HG03460 (cell line): ENCODE measurements around the gene OR51Q1.

Experiments
- ATAC-seq: cut with Tn5 transposase; IDR thresholded peaks from one replicate; pipeline ENCODE4 v1.9.1; 2021; ENCODE audit not compliant: unreplicated experiment

The OR51Q1 gene, protein sequence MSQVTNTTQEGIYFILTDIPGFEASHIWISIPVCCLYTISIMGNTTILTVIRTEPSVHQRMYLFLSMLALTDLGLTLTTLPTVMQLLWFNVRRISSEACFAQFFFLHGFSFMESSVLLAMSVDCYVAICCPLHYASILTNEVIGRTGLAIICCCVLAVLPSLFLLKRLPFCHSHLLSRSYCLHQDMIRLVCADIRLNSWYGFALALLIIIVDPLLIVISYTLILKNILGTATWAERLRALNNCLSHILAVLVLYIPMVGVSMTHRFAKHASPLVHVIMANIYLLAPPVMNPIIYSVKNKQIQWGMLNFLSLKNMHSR

DNA sequence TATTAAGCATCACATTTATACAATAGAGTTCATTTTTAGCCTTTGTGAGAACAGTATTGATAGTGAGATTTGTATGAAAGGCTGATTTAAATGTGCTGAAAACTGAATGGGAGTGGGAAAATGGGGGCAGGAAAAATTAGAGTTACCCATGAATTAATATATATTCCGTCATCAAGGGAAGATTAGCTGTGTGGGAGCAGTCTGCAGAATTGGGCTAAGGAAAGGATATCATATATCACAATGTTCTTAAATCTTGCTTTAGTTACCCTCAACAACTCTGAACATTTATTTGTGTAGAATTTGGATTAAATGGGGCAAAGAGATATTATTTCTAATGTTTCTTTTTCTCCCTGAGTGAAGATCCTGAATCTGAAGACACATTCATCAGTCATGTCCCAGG, at the start of gene OR51Q1:
Gene OR51Q1 (plus strand): TSS at position 301 of the 400 bp plus-strand sequence. CDS start 90 bp downstream, at position 391.
- no peak for ATAC-seq

DNA sequence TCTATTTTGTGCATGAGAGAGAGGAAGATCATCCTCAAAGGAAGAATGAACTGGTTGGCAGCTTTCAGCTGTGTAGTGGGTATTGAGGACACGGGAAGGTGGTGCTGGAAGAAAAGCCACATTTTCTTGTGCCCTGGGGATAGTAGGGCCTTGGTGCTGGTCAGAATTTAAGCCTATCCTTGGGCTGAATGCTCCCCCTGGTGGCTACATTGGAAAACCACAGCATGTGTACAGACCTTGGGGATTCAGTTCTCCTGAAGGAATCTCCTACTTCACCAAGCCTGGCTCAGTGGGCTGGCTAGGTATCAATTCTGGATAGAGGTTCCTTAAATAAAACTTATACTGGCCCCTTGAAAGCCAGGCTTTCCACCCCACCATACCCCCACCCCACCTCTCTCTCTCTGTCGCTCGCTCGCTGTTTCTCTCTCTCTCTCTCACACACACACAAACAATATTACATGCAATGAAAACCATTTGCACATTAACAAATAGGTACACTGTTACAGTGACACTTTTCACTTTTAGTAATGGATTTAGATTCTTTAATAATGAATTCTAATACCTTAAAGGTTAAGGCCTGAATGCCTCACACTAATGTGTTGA, 41.1 kb upstream of the OR51Q1 start:
- peak; percentile 92 for ATAC-seq

DNA sequence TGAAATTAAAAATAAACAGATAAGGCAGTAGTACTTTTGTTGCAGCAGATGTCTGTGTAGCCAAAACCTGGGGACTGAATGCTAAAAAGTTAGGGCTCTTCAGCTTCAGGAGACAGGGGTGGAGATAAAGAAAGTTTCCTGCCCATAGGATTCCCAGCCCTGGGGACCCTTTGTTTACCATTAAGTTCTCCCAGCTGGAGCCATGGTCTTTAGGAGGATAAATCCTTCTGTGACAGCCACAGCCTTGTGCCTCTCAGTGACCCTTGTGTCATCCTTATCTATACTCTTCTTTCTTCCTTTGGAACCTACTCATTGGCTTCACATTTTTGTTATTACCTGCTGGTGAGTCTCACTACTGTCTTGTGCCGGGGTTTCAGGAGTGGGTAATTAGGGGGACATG, 38.3 kb upstream of the OR51Q1 start, which contains the start of gene OR51M1:
Gene OR51M1 (plus strand): TSS at position 237 of the 400 bp plus-strand sequence. CDS start 5,587 bp downstream, outside the sequence.
- ATAC-seq, result no peak

DNA sequence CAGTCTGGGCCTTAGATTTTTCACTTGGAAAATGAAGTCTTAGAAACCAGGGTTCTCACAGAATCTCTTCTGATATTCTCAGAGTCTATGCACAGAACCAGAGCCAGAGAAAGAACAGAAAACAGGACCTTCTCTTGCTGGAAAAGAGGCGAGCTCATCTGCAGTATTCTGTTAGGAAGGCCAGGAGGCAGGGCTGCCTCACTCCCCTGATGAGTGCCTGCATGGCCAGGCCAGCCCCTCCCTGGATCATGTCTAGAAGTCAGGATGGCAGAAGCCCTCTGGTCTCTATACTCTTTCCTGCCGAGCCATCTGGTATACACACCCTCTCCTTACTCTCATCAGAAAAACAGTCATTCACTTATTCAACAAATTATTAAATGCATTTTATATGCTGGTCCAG, 37.6 kb upstream of the OR51Q1 start:
- no peak for ATAC-seq

DNA sequence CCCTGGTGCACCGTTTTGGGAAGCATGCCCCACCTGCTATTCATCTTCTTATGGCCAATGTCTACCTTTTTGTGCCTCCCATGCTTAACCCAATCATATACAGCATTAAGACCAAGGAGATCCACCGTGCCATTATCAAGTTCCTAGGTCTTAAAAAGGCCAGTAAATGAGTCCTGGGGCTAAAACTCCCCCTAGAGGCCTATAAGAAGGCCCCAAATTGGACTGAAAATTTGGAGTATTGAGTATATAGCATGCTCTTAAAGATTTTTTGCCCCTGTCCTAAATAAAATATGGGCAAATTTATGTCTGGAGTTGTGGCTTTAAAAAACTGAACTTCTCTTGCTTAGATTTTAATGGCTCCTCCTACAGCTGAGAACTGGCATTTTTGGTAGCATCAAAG, 31.7 kb upstream of the OR51Q1 start:
- ATAC-seq, result no peak

DNA sequence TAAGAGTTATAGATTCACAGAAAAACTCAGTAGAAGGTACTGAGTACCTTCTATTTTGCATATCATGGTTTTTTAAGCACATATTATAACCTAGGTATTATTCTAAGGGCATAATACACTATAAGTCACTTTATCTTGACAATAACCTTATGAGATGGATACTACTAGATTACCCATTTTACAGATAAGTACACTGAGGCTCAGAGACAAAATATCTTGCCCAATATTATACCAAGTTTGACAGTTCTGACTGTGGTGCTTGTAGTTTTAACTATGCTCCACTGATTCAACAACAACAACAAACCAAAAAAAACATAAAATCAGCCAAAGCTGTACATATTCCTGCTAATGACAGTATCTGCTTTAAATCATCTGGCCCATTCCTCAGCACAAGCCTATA, 27.8 kb upstream of the OR51Q1 start:
- no peak for ATAC-seq

DNA sequence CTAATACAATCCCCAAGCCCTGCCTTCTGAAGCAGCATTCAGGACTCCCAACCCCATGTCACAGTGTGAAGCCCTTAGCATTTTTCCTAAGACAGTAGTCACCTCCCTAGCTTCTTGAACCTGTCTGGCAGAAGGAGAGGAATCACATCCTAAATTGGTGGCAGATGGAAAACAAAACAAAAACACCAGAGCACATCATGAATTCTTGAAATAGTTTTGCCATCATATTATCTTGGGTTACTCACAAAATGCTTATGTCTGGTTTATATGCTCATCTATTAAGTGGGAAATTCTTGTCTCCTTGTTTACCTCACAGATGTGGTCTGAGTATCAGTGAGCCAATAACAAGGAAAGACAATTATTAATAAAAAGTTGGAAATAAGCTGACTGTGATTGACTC, 23.0 kb upstream of the OR51Q1 start:
- no peak for ATAC-seq

DNA sequence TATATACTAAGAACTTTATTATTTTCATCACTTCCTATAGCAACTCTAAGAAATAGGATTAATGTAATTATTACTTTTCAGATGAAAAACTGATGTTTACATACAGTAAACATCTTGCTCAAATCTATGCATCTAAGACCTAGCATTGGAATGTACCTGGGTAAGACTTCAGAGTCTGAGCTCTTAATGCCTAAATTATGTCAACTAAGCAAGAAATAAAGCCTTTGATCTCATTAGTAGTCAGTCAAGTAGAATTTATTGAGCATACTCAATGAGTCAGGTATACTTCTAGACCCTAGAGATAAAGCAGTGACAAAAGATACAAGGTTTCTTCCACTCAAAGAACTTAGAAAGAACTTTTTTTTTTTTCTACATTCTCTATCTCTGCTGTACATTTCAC, 16.7 kb upstream of the OR51Q1 start:
- no peak for ATAC-seq

DNA sequence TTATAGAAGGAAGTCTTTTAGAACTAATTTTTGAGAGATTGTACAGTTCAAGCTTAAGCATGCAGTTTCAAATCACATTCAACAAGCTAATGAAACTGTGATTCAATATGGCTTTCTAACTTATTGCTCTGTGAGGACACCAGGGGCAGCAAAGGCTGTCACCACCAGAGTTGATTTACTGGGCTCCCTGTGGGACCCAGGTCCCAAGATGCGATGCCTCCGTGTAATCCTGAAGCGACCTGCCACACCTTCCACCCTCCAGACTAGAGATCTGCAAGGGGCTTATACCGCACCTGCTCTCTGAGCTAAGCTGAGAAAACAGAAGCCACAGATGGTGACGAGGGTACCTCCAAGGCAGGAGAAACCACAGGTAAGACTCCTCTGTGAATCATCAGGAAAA, 918 bp upstream of the OR51Q1 start:
- no peak for ATAC-seq

DNA sequence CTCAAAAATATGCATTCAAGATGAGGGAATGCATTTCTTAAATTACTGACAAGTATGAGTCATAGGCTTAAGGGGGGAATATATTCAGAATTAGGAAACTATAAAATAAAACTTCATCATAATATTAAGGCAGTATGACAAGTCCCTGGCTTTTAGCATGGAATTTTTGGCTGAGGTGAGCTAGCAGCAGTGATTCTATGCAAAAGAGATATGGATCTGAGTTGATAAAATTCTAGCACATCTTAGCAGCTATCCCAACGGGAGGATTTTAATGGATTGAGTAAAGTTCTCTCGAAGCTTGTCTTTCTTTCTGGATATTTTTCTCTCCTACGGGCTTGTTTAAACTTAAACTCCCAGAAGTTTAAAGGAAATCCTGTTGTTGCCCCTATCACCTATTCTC, 1.2 kb downstream of the OR51Q1 start:
- no peak for ATAC-seq

DNA sequence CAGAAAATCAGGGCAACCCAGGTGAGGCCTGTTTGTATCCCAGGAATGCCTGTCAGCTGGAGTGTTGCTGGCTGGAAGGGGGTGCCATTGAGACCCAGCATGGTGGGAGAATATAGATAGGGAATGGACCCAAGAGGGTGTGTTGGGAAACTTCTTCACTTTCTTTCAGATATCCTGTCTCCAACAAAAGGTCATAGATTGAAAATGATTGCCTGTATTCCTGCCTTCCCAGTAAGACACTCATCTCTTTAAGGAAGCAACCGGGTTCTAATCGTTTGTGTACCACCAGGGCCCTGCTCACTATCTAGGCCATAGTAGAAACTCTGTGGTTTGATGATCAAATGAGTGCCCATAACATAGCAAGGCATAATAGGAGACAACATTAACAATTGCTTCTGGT, 19.5 kb downstream of the OR51Q1 start, which contains the start of gene OR51I1:
Gene OR51I1 (minus strand): TSS at position 101 of the 400 bp plus-strand sequence. CDS start 0 bp downstream, at position 101.
- ATAC-seq, result no peak

DNA sequence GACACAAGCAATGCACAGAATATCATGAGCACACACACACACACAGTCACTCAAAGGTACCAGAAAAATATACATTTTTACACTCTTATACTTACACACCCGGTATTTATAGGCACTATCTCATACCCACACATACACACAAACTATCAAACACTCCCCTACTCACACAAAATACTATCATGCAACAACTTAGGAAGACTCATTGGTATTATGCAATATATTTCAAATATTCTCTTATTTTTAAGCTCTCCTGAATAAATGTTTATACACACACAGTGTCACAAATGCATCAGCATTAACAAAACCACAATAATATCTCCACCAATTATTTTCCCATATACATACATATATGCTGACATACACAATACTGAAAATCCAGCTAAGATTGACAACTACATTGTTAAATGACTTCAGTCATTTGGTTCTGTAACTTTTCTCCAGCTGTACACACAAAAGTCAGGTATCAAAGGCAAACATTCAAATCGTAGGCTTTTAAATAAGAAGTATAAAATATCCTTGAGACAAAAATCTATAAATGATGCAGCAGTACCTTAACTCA, 22.0 kb downstream of the OR51Q1 start:
- no peak for ATAC-seq

DNA sequence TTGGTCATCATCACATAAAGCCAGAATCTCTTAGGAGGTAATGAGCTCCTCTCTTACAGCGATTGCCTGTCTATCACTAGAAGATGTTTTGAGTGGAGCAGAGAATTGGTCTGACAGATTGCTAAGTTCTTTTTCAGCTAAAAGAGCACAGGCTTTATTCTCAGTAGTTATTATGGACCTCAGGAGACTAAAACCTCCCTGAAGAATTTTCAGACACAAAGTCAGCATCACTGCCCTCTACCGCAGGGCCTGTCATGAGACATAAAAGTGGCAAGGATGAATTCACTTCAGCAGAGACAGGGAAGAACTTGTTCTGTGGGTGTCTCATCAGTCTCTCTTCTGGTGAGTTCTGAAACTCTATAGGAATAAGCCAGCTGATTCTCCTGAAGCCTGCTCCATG, 27.1 kb downstream of the OR51Q1 start, which contains the start of gene OR51I2:
Gene OR51I2 (plus strand): TSS at position 301 of the 400 bp plus-strand sequence. CDS start 4,166 bp downstream, outside the sequence.
- ATAC-seq, result no peak

DNA sequence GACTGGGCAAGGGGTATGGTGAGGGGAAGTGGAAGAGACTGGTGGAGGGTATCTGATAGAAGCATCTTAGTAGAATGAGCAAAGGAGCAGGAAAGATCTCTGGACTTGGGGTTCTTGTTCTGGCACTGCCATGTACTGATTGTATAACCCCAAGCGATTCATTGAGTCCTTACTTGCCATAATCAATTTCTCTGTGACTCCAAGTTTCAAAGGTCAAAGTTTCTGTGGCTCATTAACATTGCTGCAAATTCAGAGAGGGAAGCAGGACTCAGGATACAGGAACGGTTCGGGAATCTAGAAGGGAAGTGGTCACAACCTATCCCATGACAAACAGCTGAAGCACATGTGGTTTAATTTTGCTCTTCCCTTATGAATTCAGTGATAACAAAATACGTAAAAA, 27.5 kb downstream of the OR51Q1 start:
- no peak for ATAC-seq

DNA sequence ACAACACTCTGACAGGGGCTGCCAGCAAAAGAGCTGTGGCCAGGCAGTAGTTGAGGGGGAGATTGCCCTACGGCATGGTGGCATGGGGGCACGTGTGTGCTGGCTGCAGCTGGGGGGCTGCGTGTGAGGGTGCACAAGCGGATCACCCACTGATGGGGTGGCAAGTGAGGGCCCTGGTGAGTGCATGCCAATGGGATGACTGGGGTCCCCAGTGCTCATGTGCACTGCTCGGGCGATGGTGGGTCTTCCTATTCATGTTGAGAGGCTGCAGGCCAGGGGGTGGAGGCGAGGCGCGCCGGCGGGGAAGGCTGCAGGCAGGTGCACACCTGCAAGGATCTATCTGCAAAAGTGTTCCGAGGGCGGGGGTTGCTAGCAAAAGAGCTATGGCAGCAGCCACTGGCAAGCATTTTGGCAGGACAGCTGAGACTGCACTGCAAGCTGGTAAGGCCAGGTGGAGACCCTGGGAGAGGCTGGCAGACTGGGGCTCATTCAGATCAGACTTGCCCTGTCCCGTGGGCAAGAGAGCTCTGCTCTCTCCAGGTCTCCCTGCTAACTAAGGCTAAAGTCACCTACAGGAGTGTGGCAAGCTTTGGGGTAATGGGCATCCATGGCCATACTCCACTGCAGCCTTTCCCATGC, 39.2 kb downstream of the OR51Q1 start:
- no peak for ATAC-seq

DNA sequence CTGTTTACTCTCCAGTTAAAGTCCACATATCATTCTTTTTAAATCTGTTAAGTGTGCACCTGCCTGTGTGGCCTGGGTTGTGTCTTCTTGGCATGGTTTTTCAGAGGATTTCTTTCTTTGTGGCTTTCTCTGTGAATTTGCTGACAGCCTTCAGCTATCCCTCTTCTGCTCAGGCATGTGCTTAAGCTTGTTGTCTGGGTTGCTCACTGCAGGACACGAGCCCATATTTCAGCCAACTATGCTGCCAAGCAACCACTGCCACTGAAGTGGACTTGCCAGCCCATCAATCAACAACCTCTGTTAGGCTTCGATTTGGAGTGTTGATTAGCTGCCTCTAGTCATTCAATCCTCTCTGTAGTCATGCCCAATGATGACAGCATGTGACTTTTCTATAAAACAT, 45.6 kb downstream of the OR51Q1 start:
- ATAC-seq, result no peak
